C4-2B (cell line): ENCODE data around the gene TAF7.
"Not testable (repeated sequence)": the region's sequence is repeated elsewhere in the genome, so short reads cannot be mapped to it uniquely, and the experiment has no call there.

Experiments
- H3K27ac ChIP-seq: fragments of 450-650 bp; 2 replicates; pipeline ENCODE4 v1.5.1; 2017
- CTCF ChIP-seq: fragments of 450-650 bp; conservative IDR thresholded peaks from 2 replicates; pipeline ENCODE4 v1.5.1; 2017; ENCODE audit warnings: mild to moderate bottlenecking
- ZFX ChIP-seq: fragments of 450-650 bp; IDR thresholded peaks from 2 replicates; pipeline ENCODE4 v1.6.1; 2017

The TAF7 gene

GRCh38 chr5:141343953-141344463, 23.4 kb upstream of the TAF7 start:
- H3K27ac ChIP-seq, result no peak overlapping the region
- TF ChIP-seq ZFX, result no peak
- TF ChIP-seq CTCF, result peak; percentile 35

GRCh38 chr5:141343242-141343952, 22.8 kb upstream of the TAF7 start, which contains the start of gene PCDHGA3:
PCDHGA3 (plus strand) TSS chr5:141343829; CDS start chr5:141344034, 205 bp downstream.
- peak; percentile 66 for TF ChIP-seq CTCF
- TF ChIP-seq ZFX, result no peak
- H3K27ac ChIP-seq, result no peak within 1 kb of the TSS

GRCh38 chr5:141342773-141343172, 22.2 kb upstream of the TAF7 start:
- no peak overlapping the region for H3K27ac ChIP-seq
- TF ChIP-seq ZFX (no peak), CTCF (no peak)

GRCh38 chr5:141340781-141341354, 20.3 kb upstream of the TAF7 start:
- not testable (repeated sequence) for H3K27ac ChIP-seq

DNA sequence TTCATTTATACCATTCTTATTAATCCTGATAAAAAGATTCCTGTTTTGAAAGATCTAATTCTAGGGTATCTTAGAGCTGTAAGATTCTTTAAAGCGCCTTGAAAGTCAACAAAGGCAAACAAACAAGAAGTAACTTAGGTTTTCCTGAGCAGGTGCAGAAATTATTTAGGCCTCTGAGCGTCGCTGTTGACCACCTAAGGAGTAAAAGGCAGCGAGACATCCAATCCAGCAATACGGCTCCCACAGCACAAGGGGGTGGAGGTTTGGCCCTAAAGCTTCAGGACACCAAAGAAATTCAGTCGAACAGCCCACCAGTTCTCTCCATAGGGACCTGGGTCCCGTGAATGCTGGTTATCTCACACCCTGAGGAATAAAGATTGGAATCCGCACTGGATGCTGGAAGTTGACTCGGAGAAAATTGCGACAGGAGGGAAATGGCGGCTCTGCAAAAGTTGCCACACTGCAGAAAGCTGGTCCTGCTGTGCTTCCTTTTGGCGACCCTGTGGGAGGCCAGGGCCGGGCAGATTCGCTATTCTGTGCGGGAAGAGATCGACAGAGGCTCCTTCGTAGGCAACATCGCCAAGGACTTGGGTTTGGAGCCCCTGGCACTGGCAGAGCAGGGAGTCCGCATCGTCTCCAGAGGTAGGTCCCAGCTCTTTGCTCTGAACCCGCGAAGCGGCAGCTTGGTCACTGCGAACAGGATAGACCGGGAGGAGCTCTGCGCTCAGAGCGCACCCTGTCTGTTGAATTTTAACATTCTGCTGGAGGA, 18.1 kb upstream of the TAF7 start, which contains the start of gene PCDHGA2:
Gene PCDHGA2 (plus strand): TSS at position 223 of the 769 bp plus-strand sequence.
- no peak within 1 kb of the TSS for H3K27ac ChIP-seq
- TF ChIP-seq CTCF (peak; percentile 63), ZFX (no peak)

- H3K27ac ChIP-seq, result not testable (repeated sequence)
Observed at GRCh38 chr5:141332571-141332970, 12.0 kb upstream of the TAF7 start.

GRCh38 chr5:141330299-141331080, 9.9 kb upstream of the TAF7 start, which contains the start of gene PCDHGA1:
PCDHGA1 (plus strand) TSS chr5:141330514.
- peak; percentile 66 for TF ChIP-seq CTCF
- TF ChIP-seq ZFX, result no peak
- H3K27ac ChIP-seq, result no peak within 1 kb of the TSS

DNA sequence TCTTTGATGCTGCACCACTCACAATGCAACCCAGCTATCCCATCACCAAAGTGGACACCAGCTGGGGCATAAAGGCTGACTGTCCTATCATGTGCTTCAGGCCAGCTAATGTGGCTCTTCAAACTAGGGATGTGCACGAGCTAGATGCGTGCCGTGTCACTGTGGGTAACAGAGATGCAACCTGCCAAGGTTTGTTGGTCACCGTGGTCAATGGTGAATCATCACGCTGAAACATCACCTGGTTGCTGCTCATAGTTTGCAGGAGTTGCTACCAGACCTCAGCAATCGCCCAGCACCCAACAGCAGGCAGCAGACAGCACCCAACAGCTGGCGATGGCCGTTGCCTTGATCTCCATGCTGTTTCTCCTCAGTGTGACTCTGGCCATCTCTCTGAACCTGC, 7.6 kb upstream of the TAF7 start:
- TF ChIP-seq ZFX, result no peak
- TF ChIP-seq CTCF, result no peak
- H3K27ac ChIP-seq, result no peak overlapping the region
